ENCODE results near the gene RANBP2.

Gene RANBP2

DNA sequence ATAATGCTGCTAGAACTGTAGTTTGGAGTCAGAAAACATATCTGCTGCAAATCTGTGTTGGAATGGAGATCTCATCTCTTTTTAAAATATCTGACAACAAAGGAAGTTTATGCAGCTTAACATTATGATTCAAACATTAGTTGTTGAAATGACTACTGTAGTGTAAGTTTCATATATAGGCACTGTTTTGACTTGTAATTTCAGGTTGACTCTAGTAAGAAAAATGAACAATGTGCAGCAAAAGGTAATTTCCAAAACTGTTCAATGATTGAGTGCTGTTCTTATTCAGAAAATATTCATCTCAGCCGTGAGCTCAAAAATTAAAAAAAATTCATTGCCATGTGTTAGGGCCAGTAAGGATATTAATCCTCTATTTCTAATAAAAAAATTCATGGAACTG is 115.8 kb downstream of the RANBP2 start:
- DNase-seq (ENCODE audit: low read depth in 2 of 2), result no peak
